Immature natural killer cell (primary cell): ENCODE measurements around the gene ZNF41. TPM values are rescaled to one million over a fixed set of nuclear protein-coding genes. Genes with fewer than 3 reads are reported as not detected.

ENCODE experiments used
- DNase-seq, 3 donors: peaks; one replicate each; pipeline ENCODE4 v3.0.0; 2022; ENCODE audit warnings: mixed read lengths in 1 of 3
- H3K27ac Mint-ChIP-seq, 6 donors: one replicate each; pipeline ENCODE4 v1.8.0; 2020; ENCODE audit warnings: mixed read lengths in 6 of 6, mild to moderate bottlenecking in 5 of 6, inconsistent platforms in 4 of 6, moderate library complexity in 3 of 6
- H3K27me3 Mint-ChIP-seq, 3 donors: one replicate each; pipeline ENCODE4 v1.8.0; 2020 to 2021; ENCODE audit warnings: low read depth in 3 of 3, mild to moderate bottlenecking in 3 of 3, mixed read lengths in 3 of 3, moderate library complexity in 3 of 3, inconsistent platforms in 1 of 3
- H3K36me3 Mint-ChIP-seq, 3 donors: one replicate each; pipeline ENCODE4 v1.8.0; 2020; ENCODE audit warnings: mixed read lengths in 3 of 3, inconsistent platforms in 2 of 3, mild to moderate bottlenecking in 2 of 3
- H3K4me1 Mint-ChIP-seq, 2 donors: one replicate each; pipeline ENCODE4 v1.8.0; 2020; ENCODE audit warnings: inconsistent platforms in 2 of 2, mild to moderate bottlenecking in 2 of 2, mixed read lengths in 2 of 2, moderate library complexity in 1 of 2
- H3K4me3 Mint-ChIP-seq, 5 donors: one replicate each; pipeline ENCODE4 v1.8.0; 2020; ENCODE audit warnings: mild to moderate bottlenecking in 5 of 5, mixed read lengths in 5 of 5, inconsistent platforms in 3 of 5, moderate library complexity in 3 of 5
- H3K9me3 Mint-ChIP-seq, 6 donors: one replicate each; pipeline ENCODE4 v1.8.0; 2020; ENCODE audit warnings: mild to moderate bottlenecking in 6 of 6, mixed read lengths in 6 of 6, inconsistent platforms in 4 of 6, moderate library complexity in 3 of 6
- polyA plus RNA-seq, 3 donors: library from polyadenylated mRNA; unstranded; fragments of 300-500 nt; fragmentation: Illumina TruSeq; gene quantifications; one replicate each; pipeline ENCODE4 v1.2.3, GENCODE V29; 2021

Gene ZNF41
- polyA plus RNA-seq, 3 donors from 2014 or later, result 0.08 to 5.4 (median 2.5) TPM

DNA sequence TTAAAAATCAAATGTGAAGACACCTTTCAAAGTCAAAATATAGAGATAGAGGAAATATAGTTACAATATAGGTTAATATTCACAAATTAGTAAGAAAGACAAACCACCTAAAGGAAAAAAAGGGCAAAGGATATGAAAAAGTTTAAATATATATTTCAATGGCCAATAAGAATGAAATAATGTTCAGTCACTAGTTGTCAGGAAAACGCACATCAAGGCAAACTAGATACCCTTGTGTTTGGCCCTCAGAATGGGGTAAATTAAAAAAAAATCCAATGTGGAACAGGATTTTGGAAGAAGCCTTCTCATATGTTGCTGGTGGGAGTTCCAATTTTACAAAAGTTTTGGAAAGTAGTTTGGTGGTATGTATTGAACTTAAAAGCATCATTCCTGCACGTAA lies 2.4 kb downstream of the ZNF41 start:
- no peak for DNase-seq
- peak overlapping the region in 2 of 5 donors; percentile 3 to 35 for H3K4me3 Mint-ChIP-seq
- peaks cover 32 to 40% of the 10 kb centered on the region in 2 donors for H3K4me1 Mint-ChIP-seq
- peak overlapping the region in 3 of 6 donors; percentile 51 to 55 (median 53) for H3K27ac Mint-ChIP-seq
- no peaks in the 10 kb centered on the region for H3K9me3 Mint-ChIP-seq
- no peaks in the 10 kb centered on the region for H3K36me3 Mint-ChIP-seq
- peaks cover 3 to 13% (median 8%) of the 10 kb centered on the region in 3 donors for H3K27me3 Mint-ChIP-seq

DNA sequence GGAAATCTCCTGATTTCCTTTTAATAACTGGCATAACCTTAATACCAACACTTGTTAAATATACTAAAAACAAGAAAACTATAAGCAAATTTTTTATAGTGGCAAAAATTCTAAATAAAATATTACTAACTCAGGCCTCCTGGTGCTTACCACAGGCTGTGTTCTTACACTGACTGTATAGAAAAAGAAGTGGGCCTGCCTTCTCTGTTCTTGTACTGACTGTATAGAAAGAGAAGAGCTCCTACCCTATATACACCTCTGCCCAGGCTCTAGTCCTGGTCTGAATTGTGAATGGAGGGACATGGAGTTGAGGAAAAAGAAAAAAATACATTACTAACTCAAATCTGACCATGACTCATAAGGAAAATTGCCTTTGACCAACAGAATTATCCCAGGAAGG lies 7.5 kb downstream of the ZNF41 start:
- H3K27me3 Mint-ChIP-seq, result peaks cover 1 to 4% (median 1%) of the 10 kb centered on the region in 3 donors
- DNase-seq, result no peak
- no peaks in the 10 kb centered on the region for H3K9me3 Mint-ChIP-seq
- H3K27ac Mint-ChIP-seq, result peak overlapping the region in 1 of 6 donors; percentile 17
- no peaks in the 10 kb centered on the region for H3K36me3 Mint-ChIP-seq
- H3K4me3 Mint-ChIP-seq, result no peak overlapping the region
- H3K4me1 Mint-ChIP-seq, result peaks cover 11 to 30% of the 10 kb centered on the region in 2 donors

- Mint-ChIP-seq H3K27me3 (peaks cover 0 to 8% (median 3%) of the 10 kb centered on the region in 3 donors), H3K4me1 (peaks cover 5 to 14% of the 10 kb centered on the region in 2 donors), H3K4me3 (no peak overlapping the region), H3K9me3 (no peaks in the 10 kb centered on the region), H3K36me3 (peaks cover 0 to 14% (median 10%) of the 10 kb centered on the region in 3 donors), H3K27ac (no peak overlapping the region)
- no peak for DNase-seq
These were observed 15.9 kb downstream of the ZNF41 start for GRCh38 chrX:47467106-47467505.

GRCh38 chrX:47460561-47460960 lies 22.5 kb downstream of the ZNF41 start:
- peaks cover 0 to 22% (median 20%) of the 10 kb centered on the region in 3 donors for H3K36me3 Mint-ChIP-seq
- peaks cover 12 to 20% of the 10 kb centered on the region in 2 donors for H3K4me1 Mint-ChIP-seq
- H3K27me3 Mint-ChIP-seq, result peaks cover 4 to 9% (median 6%) of the 10 kb centered on the region in 3 donors
- no peaks in the 10 kb centered on the region for H3K9me3 Mint-ChIP-seq
- H3K27ac Mint-ChIP-seq, result peak overlapping the region in 5 of 6 donors; percentile 13 to 81 (median 64)
- DNase-seq, result no peak
- H3K4me3 Mint-ChIP-seq, result no peak overlapping the region

- Mint-ChIP-seq H3K9me3 (no peaks in the 10 kb centered on the region), H3K4me3 (peak overlapping the region; percentile 42 to 73 (median 61)), H3K36me3 (peaks cover 6 to 30% (median 23%) of the 10 kb centered on the region in 3 donors), H3K4me1 (peaks cover 12 to 20% of the 10 kb centered on the region in 2 donors), H3K27me3 (peaks cover 5 to 7% (median 6%) of the 10 kb centered on the region in 3 donors), H3K27ac (peak overlapping the region in 5 of 6 donors; percentile 67 to 80 (median 79))
- DNase-seq, result peak; percentile 66 to 74 (median 71)
These were observed 24.5 kb downstream of the ZNF41 start for GRCh38 chrX:47458528-47458927.

GRCh38 chrX:47456080-47456479 lies 26.9 kb downstream of the ZNF41 start:
- peaks cover 9 to 43% (median 33%) of the 10 kb centered on the region in 3 donors for H3K36me3 Mint-ChIP-seq
- no peaks in the 10 kb centered on the region for H3K9me3 Mint-ChIP-seq
- peaks cover 12 to 20% of the 10 kb centered on the region in 2 donors for H3K4me1 Mint-ChIP-seq
- H3K4me3 Mint-ChIP-seq, result no peak overlapping the region
- DNase-seq, result no peak
- peaks cover 3 to 7% (median 5%) of the 10 kb centered on the region in 3 donors for H3K27me3 Mint-ChIP-seq
- H3K27ac Mint-ChIP-seq, result peak overlapping the region in 1 of 6 donors; percentile 64

GRCh38 chrX:47452112-47452511 lies 30.9 kb downstream of the ZNF41 start:
- peaks cover 2 to 22% (median 15%) of the 10 kb centered on the region in 6 donors for H3K9me3 Mint-ChIP-seq
- H3K4me1 Mint-ChIP-seq, result peaks cover 0 to 2% of the 10 kb centered on the region in 2 donors
- H3K36me3 Mint-ChIP-seq, result peaks cover 36 to 66% (median 59%) of the 10 kb centered on the region in 3 donors
- no peak for DNase-seq
- H3K27me3 Mint-ChIP-seq, result peaks cover 0 to 2% (median 1%) of the 10 kb centered on the region in 3 donors
- H3K27ac Mint-ChIP-seq, result no peak overlapping the region
- H3K4me3 Mint-ChIP-seq, result no peak overlapping the region

DNA sequence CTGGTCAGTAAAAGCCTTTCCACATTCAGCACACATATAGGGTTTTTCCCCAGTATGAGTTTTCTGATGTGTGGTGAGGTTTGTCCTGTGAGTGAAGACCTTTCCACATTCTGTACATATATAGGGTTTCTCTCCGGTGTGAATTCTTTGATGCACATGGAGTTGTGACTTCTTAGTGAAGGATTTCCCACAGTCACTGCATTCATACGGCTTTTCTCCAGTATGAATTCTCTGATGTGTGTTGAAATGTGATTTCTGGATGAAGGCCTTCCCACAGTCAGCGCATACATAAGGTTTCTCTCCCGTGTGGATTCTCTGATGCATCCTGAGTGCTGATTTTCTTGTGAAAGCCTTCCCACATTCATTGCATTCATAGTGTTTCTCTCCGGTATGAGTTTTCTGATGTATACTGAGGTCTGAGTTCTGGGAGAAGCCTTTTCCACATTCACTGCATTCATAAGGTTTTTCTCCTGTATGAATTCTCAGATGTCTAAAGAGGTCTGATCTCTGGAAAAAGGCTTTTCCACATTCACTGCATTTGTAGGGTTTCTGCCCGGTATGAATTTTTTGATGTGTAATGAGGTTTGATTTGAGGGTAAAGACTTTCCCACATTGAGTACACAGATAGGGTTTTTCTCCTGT lies 34.7 kb downstream of the ZNF41 start:
- Mint-ChIP-seq H3K27ac (no peak overlapping the region), H3K36me3 (peaks cover 30 to 58% (median 51%) of the 10 kb centered on the region in 3 donors), H3K9me3 (peaks cover 2 to 23% (median 15%) of the 10 kb centered on the region in 6 donors), H3K4me3 (no peak overlapping the region), H3K4me1 (no peaks in the 10 kb centered on the region), H3K27me3 (peaks cover 0 to 2% (median 0%) of the 10 kb centered on the region in 3 donors)
- no peak for DNase-seq

DNA sequence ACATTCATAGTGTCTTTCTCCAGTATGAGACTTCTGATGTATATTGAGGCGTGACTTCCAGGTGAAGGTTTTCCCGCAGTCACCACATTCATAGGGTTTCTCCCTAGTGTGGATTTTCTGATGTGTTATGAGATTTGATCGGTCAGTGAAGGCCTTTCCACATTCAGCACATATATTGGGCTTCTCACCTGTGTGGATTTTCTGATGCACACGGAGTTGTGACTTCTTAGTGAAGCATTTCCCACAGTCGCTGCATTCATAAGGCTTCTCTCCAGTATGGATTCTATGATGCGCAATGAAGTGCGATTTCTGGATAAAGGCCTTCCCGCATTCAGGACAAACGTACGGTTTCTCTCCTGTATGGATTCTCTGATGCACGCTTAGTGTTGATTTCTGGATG lies 35.4 kb downstream of the ZNF41 start:
- Mint-ChIP-seq H3K9me3 (peaks cover 2 to 23% (median 15%) of the 10 kb centered on the region in 6 donors), H3K27me3 (peaks cover 0 to 2% (median 0%) of the 10 kb centered on the region in 3 donors), H3K4me3 (no peak overlapping the region), H3K27ac (no peak overlapping the region), H3K36me3 (peaks cover 30 to 54% (median 45%) of the 10 kb centered on the region in 3 donors), H3K4me1 (no peaks in the 10 kb centered on the region)
- DNase-seq, result no peak

GRCh38 chrX:47446971-47447370 lies 36.1 kb downstream of the ZNF41 start:
- H3K27me3 Mint-ChIP-seq, result peaks cover 0 to 2% (median 0%) of the 10 kb centered on the region in 3 donors
- no peaks in the 10 kb centered on the region for H3K4me1 Mint-ChIP-seq
- no peak overlapping the region for H3K4me3 Mint-ChIP-seq
- peaks cover 2 to 23% (median 15%) of the 10 kb centered on the region in 6 donors for H3K9me3 Mint-ChIP-seq
- peaks cover 30 to 50% (median 38%) of the 10 kb centered on the region in 3 donors for H3K36me3 Mint-ChIP-seq
- DNase-seq, result no peak
- H3K27ac Mint-ChIP-seq, result no peak overlapping the region

- no peak for DNase-seq
- no peak overlapping the region for H3K4me3 Mint-ChIP-seq
- peaks cover 0 to 2% (median 0%) of the 10 kb centered on the region in 3 donors for H3K27me3 Mint-ChIP-seq
- H3K36me3 Mint-ChIP-seq, result peaks cover 30 to 46% (median 36%) of the 10 kb centered on the region in 3 donors
- H3K4me1 Mint-ChIP-seq, result no peaks in the 10 kb centered on the region
- no peak overlapping the region for H3K27ac Mint-ChIP-seq
- H3K9me3 Mint-ChIP-seq, result peaks cover 2 to 23% (median 15%) of the 10 kb centered on the region in 6 donors
These were observed 36.6 kb downstream of the ZNF41 start for GRCh38 chrX:47446431-47446830.

DNA sequence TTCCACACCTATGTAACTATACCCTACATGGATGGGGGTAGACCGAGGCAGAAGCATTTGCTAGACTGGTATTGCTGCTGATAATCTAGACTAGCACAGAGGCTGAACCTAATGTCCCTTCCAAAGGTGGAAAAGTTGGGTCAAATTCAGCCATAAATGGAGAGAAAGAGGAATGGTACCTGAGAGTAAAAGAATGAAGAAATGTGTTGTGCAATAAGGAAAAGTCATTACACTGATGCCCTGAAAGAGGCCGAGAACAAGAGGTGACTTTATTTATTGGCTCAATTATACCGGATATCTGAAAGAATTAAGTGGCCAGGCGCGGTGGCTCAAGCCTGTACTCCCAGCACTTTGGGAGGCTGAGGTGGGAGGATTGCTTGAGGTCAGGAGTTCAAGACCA lies 52.1 kb downstream of the ZNF41 start:
- Mint-ChIP-seq H3K27me3 (peaks cover 0 to 10% (median 0%) of the 10 kb centered on the region in 3 donors), H3K4me1 (no peaks in the 10 kb centered on the region), H3K27ac (no peak overlapping the region), H3K36me3 (no peaks in the 10 kb centered on the region), H3K9me3 (no peaks in the 10 kb centered on the region), H3K4me3 (no peak overlapping the region)
- no peak for DNase-seq

GRCh38 chrX:47422444-47422843 lies 60.6 kb downstream of the ZNF41 start:
- Mint-ChIP-seq H3K4me1 (no peaks in the 10 kb centered on the region), H3K27ac (no peak overlapping the region), H3K27me3 (peaks cover 0 to 6% (median 5%) of the 10 kb centered on the region in 3 donors), H3K36me3 (no peaks in the 10 kb centered on the region), H3K9me3 (no peaks in the 10 kb centered on the region), H3K4me3 (no peak overlapping the region)
- no peak for DNase-seq

DNA sequence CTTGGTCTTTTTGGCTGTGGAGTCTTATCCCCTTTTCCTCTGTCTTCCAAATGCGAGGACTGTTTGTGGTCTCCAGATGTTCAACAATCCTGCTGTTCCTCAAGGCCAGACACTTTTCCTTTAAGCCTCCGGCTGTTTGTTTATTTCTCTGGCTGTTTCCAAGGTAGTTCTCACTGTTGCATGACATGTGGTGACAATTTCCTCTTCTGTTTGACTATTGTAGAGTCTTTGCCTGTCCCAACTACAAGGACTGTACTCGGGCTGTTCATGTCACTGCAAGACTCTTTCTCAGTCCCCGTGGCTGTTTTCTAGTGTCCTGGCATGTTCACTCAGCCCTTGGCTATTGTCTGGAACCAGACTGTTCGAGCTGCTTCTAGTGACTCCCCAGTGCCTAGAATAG lies 62.1 kb downstream of the ZNF41 start:
- Mint-ChIP-seq H3K4me1 (no peaks in the 10 kb centered on the region), H3K27me3 (peaks cover 0 to 6% (median 5%) of the 10 kb centered on the region in 3 donors), H3K9me3 (no peaks in the 10 kb centered on the region), H3K27ac (no peak overlapping the region), H3K4me3 (no peak overlapping the region), H3K36me3 (peaks cover 0 to 3% (median 0%) of the 10 kb centered on the region in 3 donors)
- DNase-seq, result no peak
